GM13976 (cell line): ENCODE results near the gene ZBED5.
"Not testable (repeated sequence)": the region's sequence is repeated elsewhere in the genome, so short reads cannot be mapped to it uniquely, and the experiment has no call there.

Experiments
- DNase-seq: peaks from one replicate; pipeline ENCODE4 v3.0.0; 2012; ENCODE audit warnings: low spot score
- in situ Hi-C: fragments of 300-500 bp; cut with MboI; formaldehyde crosslinking; loops from one replicate; pipeline ENCODE4 v1.12.0; 2022; ENCODE audit warnings: low sequenced_read_pairs, mixed read lengths, inconsistent platforms; ENCODE audit not compliant: unreplicated experiment
- TF ChIP-seq, protein P1 (sequence below): IDR thresholded peaks from 2 replicates; pipeline ENCODE4 v1.5.1; 2012; ENCODE audit warnings: borderline replicate concordance, mild to moderate bottlenecking; ENCODE audit not compliant: insufficient read depth; ENCODE audit errors: extremely low read depth, missing control alignments, control extremely low read depth

ZBED5 gene

DNA sequence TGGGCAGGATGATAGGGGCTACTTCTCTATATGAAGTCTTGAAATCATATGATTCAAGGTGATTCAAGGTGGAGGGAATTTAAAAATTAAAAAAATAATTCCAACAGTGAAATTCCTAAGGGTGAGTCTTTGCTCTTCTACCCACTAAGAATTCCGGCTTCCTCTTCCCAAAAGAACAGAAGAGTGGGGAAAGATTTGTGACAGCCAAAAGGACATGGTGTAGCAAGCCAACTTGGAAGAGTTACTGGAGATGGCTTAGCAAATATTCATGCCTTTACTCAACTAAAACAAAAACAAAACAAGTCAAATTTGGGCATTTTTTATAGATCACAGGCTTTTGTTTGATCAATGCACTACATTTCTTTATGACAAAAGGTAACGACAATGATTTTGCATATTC, 12.3 kb downstream of the ZBED5 start:
- in situ Hi-C loops, result no loop called here
- DNase-seq, result no peak
- TF ChIP-seq, protein P1, sequence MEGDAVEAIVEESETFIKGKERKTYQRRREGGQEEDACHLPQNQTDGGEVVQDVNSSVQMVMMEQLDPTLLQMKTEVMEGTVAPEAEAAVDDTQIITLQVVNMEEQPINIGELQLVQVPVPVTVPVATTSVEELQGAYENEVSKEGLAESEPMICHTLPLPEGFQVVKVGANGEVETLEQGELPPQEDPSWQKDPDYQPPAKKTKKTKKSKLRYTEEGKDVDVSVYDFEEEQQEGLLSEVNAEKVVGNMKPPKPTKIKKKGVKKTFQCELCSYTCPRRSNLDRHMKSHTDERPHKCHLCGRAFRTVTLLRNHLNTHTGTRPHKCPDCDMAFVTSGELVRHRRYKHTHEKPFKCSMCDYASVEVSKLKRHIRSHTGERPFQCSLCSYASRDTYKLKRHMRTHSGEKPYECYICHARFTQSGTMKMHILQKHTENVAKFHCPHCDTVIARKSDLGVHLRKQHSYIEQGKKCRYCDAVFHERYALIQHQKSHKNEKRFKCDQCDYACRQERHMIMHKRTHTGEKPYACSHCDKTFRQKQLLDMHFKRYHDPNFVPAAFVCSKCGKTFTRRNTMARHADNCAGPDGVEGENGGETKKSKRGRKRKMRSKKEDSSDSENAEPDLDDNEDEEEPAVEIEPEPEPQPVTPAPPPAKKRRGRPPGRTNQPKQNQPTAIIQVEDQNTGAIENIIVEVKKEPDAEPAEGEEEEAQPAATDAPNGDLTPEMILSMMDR, result no peak

DNA sequence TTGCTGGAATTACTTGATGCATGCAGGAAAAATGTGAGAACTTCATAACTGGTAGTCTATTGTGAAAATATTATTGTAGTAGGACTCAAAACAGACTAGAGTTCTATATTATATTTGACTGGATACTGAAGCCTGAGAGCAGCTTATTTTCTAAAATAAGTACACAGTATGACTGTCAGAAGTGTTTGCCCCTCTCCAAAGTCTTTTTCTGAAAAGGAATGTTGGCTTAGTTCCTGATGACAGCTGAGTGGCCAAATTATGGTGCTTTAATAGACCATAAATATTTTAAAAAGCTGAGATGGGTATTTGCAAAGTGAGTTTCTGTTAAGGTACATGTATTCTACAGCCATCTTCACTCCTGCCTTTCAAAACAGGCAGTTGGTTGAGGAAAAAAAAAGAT, 13.1 kb downstream of the ZBED5 start:
- in situ Hi-C loops, result no loop called here
- TF ChIP-seq, protein P1, result no peak
- no peak for DNase-seq

DNA sequence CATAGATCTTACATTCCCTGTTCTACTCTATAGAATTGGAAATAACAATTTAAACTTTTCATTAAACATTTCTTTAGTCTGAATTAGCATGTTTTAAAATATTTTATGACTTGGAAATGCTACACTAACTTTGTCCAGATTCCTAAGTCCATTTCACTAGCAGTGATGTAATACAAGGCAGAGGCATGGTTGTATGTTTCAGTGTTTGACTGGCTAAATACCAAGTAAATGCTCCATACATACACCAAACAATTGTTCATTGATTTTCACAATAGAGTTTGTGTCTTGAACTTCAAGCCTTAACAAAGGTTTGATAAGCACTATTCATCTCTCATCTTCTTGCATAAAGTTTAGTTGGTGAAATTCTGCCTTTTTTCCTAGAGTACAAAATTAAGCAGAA, 13.5 kb downstream of the ZBED5 start:
- TF ChIP-seq, protein P1, result no peak
- no peak for DNase-seq
- in situ Hi-C loops, result no loop called here

DNA sequence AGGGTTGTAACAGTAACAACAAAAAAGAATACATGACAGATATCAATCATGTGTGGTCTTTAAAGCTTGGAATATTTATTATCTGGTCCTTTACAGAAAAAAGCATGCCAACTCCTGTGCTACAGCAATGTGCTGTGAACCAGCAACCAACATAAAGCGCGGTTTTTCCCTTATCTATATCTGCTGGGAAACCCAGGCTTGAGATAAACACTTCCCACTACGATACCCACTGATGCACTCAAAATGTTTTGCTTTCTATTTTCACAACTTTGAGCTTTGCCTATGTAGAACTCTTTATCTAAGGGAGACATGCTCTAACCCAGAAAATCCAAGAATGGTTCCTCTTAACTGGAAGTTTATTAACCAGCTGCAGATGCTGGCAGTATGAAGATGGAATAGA, 19.0 kb downstream of the ZBED5 start:
- TF ChIP-seq, protein P1, result no peak
- no peak for DNase-seq
- in situ Hi-C loops, result no loop called here

DNA sequence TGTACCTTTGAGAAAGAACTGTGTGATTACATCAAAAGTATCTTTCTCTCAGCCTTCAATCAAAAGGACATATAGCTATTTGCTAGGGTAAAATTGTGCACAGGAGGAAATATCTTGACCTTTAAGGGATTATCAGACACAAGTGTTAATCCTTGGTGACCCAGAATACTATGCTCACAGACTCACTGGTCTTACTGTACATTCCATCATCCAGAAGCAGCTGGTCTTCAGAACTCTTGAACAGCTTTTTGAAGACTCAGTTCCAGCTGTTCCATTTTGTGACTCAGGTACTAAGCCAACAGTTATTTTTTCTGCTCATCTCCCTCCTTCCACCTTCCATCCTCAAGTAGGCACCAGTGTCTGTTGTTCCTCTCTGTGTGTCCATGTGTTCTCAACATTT, 19.8 kb downstream of the ZBED5 start:
- in situ Hi-C loops, result no loop called here
- DNase-seq, result no peak
- TF ChIP-seq, protein P1, result no peak

DNA sequence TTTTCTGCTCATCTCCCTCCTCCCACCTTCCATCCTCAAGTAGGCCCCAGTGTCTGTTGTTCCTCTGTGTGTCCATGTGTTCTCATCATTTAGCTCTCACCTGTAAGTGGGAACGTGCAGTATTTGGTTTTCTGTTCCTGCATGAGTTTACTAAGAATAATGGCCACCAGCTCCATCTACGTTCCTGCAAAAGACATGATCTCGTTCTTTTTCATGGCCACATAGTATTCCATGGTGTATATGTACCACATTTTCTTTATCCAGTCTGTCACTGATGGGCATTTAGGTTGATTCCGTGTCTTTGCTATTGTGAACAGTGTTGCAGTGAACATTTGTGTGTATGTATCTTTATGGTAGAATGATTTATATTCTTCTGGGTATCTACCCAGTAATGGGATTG, 21.0 kb downstream of the ZBED5 start:
- in situ Hi-C loops, DNase-seq: not testable (repeated sequence)

DNA sequence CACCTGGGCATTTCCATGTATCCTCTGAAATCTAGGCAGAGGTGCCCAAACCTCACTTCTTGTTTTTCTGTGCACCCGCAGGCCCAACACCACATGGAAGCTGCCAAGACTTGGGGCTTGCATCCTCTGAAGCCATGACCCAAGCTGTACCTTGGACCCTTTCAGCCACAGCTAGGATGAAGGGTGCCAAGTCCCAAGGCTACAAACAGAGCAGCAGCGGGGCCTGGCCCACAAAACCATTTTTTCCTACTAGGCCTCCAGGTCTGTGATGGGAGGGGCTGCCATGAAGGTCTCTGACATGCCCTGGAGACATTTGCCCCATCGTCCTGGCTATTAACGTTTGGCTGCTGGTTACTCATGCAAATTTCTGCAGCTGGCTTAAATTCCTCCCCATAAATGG, 28.7 kb downstream of the ZBED5 start:
- TF ChIP-seq, protein P1, result no peak
- in situ Hi-C loops, result no loop called here
- DNase-seq, result no peak
